ENCODE results near the gene KAT2A.
"Not testable (repeated sequence)": the region's sequence is repeated elsewhere in the genome, so short reads cannot be mapped to it uniquely, and the experiment has no call there.

Gene KAT2A

DNA sequence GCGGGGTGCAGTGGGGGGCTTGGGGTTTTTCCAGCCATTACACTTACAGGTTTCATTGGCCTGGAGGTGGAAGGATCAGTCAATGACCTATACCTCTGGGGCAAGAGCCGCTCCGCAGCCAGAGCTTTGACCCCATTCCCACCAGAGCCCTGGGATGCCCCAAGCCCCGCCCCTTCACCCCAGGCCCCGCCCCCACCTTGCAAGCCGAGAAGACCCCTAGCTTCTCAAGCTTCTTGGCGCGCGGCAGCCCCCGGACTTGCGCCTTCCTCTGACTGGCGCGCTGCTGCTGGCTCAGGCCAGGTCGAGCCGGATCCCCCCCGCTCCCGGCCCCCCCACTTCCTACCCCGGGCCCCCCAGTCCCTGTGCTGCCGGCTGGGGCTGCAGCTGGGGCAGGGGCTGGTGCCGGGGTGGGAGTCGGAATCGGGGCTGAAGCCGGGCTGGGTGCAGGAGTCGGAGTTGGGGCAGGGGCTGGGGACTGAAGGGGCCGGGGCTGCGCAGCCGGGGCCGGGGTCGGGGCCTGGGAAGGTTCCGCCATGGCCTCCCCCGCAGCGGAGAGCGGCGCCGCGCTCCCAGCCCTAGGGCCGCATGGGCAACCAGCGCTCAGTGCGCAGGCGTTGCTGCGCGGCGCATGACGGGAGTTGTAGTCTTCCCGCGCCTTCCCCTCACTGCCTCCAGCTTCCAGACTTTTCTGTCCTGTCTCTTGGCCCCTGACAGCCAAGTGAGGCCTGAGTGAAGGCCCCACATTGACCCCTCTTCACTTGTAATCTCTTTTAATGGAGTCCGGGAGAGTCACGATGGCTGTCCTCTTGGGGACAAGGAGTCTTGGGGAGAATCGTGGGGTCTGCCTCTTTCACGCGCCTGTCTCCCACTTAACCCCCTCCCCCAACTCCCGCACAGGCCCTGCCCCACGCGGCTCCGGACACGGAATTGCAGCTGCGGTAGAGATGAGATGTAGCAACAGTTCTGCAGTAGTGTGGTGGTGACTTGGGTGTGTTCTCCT is at the start of gene KAT2A:
Gene KAT2A (minus strand): TSS at position 598 of the 1,000 bp plus-strand sequence. CDS start 63 bp downstream, at position 535.
- Mint-ChIP-seq H3K4me1 (peaks cover 42% of the 10 kb centered on the region), H3K9me3 (no peaks in the 10 kb centered on the region), H3K27me3 (no peaks in the 10 kb centered on the region), H3K36me3 (peaks cover 47% of the 10 kb centered on the region), H3K27ac (no peak within 1 kb of the TSS), H3K4me3 (peak within 1 kb of the TSS; percentile 67)
- ATAC-seq: peak; percentile 90

DNA sequence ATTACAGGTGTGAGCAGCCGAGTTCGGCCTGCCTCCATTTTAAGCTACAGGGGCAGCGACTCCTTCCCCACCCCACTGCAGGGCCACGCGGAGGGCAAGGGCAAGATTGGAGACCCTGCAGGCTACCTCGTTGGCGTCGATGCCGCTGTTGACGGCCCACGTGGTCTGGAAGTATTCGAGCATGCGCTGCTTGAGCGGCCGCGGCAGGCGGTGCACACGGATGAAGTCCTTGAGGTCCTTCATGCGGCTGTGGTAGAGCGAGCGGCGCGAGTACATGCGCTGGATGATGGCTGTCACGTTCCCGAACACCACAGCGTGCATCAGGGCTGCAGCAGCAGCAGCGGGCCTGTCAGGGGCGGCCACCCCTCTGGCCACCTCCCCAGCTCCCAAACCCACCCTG is 48.2 kb upstream of the KAT2A start:
- H3K4me3 Mint-ChIP-seq: no peak overlapping the region
- H3K9me3 Mint-ChIP-seq: no peaks in the 10 kb centered on the region
- H3K27me3 Mint-ChIP-seq: no peaks in the 10 kb centered on the region
- H3K36me3 Mint-ChIP-seq: peaks cover 8% of the 10 kb centered on the region
- no peak overlapping the region for H3K27ac Mint-ChIP-seq
- H3K4me1 Mint-ChIP-seq: peaks cover 14% of the 10 kb centered on the region
- ATAC-seq: no peak

DNA sequence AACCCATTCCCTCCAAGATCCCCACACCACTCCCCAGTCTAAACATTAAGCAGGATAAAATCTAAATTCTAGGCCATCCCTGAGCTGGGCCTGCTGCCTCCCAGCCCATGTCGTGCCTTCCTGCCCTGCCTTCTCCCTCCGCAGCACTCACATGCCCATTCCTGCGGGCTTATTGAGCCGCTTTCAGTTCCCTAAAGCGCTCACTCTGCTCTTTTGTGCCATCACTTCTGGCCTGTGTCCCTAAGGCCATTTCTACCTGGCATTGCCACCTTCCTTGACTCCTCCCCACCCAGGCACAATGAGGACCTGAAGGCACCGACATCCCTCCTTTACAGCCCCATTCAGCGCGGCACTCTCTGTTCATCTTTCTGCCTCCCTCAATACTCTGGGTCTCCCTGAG is 46.6 kb upstream of the KAT2A start:
- no peaks in the 10 kb centered on the region for H3K9me3 Mint-ChIP-seq
- peaks cover 18% of the 10 kb centered on the region for H3K4me1 Mint-ChIP-seq
- no peak for ATAC-seq
- no peak overlapping the region for H3K27ac Mint-ChIP-seq
- H3K4me3 Mint-ChIP-seq: no peak overlapping the region
- H3K36me3 Mint-ChIP-seq: peaks cover 8% of the 10 kb centered on the region
- no peaks in the 10 kb centered on the region for H3K27me3 Mint-ChIP-seq

DNA sequence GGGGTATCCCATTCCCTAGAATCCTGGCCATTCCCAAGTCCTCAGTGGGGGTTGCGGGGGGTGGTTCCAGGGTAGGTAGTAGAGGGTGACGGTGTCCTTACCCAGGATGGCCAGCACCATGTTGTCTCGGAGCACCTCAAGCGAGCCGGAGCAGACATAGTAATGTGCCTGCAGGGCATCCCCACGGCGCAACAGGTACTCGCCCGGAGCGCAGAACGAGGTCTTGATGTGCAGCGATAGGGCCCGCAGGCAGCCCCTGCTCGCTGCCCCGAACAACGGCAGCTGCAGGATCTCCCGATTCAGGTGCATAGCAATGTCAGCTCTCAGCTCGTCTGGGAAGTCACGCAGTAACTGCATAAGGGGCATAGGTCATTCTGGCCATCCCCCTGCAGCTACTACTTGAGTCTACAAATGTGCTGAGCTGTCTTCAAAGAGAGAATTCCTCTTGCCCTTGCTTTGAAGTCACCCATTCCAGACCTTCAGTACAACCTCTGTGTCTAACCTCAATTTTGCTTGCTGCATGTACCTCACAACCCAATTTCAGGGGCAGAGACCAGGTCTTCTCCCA is 45.1 kb upstream of the KAT2A start:
- Mint-ChIP-seq H3K4me1 (peaks cover 28% of the 10 kb centered on the region), H3K4me3 (no peak overlapping the region), H3K9me3 (no peaks in the 10 kb centered on the region), H3K36me3 (peaks cover 8% of the 10 kb centered on the region), H3K27ac (no peak overlapping the region), H3K27me3 (no peaks in the 10 kb centered on the region)
- ATAC-seq: no peak

DNA sequence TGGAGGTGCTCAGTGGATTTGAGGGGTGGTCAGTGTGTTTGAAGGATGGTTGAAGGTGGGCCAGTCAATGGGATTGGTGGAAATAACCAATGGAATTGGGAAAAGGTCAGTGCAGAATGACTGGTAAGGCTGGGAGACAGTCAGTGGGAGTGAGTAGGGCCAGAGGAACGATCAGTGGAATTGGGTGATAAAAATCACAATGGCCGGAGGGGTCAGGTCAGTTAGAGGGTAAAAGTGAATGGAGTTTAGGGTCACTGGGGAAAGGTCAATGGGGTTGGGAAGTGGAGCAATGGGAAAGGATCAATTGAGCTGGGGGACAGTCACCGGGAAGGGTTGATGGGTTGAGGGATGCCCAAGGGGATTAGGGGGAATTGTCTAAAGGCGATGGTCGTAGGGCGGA is 44.6 kb upstream of the KAT2A start:
- no peak for ATAC-seq
- H3K27me3 Mint-ChIP-seq: no peaks in the 10 kb centered on the region
- peaks cover 32% of the 10 kb centered on the region for H3K4me1 Mint-ChIP-seq
- H3K4me3 Mint-ChIP-seq: no peak overlapping the region
- no peak overlapping the region for H3K27ac Mint-ChIP-seq
- H3K9me3 Mint-ChIP-seq: no peaks in the 10 kb centered on the region
- H3K36me3 Mint-ChIP-seq: peaks cover 5% of the 10 kb centered on the region

DNA sequence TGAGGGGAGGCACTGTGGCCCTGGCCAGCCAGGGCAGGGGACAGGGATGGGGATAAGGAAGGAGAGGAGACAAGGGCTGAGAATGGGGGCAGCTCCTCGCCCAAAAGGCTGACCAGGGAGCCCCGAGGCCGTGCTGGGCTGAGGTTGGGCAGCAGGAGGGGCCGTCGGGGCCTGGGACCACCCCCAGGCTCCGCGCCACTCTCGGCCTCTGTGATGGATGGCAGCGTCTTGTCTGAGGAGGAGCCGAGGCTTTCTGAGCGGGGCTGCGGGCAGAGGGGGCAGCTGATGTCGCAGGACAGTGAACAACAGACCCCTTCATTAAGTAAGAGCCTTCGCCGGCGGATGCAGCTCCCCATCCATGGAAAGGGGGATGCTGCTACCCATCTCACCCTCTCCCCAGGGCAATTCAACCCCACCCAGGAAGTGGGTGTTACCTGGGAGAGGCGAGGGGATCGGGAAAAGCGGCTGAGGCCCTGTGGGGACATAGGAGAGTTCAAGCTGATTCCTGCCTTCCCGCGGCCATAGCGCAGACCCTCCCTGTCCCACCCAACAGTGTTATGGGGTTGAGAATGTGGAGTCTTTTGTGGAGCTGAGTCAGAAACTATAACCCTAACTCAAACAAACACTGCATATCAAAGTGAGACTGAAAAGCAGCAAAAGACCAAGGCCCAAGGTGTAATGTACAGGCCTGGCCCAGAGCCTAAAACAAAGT is 42.7 kb upstream of the KAT2A start:
- no peak for ATAC-seq
- Mint-ChIP-seq H3K9me3 (no peaks in the 10 kb centered on the region), H3K36me3 (no peaks in the 10 kb centered on the region), H3K4me1 (peaks cover 32% of the 10 kb centered on the region), H3K27ac (no peak overlapping the region), H3K27me3 (no peaks in the 10 kb centered on the region), H3K4me3 (no peak overlapping the region)

DNA sequence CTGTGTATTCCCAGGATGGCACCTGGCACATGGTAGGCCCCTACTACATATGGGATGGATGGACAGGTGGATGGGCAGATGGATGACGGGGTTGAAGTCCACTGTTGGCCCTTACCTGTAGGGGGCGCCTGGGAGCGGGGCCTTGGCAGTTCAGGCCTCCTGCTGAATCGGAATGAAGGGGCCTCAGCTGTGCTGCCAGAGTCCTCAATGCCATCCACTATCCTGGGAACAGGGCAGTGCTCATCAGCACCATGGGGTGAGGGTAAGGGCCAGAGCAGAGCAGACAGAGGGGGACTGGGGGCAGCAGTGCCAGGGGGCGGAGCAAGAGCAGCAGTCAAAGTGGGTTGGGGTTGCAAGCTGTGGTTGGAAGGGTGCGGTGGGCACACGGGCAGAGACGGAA is 41.9 kb upstream of the KAT2A start:
- Mint-ChIP-seq H3K4me1 (peaks cover 32% of the 10 kb centered on the region), H3K9me3 (no peaks in the 10 kb centered on the region), H3K27me3 (no peaks in the 10 kb centered on the region), H3K36me3 (no peaks in the 10 kb centered on the region), H3K4me3 (no peak overlapping the region), H3K27ac (no peak overlapping the region)
- no peak for ATAC-seq

DNA sequence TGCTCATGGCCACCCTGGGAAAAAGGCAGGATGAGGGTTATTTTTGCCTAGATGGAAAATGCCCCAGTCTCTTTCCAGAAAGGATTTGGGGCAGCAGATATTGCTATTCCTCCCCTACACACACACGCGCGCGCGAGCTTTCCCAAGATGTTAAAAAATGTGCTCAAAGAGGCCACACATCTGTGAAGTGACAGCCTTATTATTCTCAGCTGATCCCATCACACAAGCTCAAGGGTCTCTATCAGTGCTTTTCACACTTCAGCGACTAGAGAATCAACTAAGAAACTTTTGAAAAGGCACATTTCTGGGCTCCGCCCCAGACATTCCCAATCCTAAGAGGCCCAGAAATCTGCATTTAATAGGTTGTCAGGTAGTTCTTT is 39.4 kb upstream of the KAT2A start:
- H3K4me3 Mint-ChIP-seq: no peak overlapping the region
- no peaks in the 10 kb centered on the region for H3K9me3 Mint-ChIP-seq
- no peak for ATAC-seq
- H3K27me3 Mint-ChIP-seq: no peaks in the 10 kb centered on the region
- peaks cover 18% of the 10 kb centered on the region for H3K4me1 Mint-ChIP-seq
- H3K36me3 Mint-ChIP-seq: no peaks in the 10 kb centered on the region
- H3K27ac Mint-ChIP-seq: no peak overlapping the region

DNA sequence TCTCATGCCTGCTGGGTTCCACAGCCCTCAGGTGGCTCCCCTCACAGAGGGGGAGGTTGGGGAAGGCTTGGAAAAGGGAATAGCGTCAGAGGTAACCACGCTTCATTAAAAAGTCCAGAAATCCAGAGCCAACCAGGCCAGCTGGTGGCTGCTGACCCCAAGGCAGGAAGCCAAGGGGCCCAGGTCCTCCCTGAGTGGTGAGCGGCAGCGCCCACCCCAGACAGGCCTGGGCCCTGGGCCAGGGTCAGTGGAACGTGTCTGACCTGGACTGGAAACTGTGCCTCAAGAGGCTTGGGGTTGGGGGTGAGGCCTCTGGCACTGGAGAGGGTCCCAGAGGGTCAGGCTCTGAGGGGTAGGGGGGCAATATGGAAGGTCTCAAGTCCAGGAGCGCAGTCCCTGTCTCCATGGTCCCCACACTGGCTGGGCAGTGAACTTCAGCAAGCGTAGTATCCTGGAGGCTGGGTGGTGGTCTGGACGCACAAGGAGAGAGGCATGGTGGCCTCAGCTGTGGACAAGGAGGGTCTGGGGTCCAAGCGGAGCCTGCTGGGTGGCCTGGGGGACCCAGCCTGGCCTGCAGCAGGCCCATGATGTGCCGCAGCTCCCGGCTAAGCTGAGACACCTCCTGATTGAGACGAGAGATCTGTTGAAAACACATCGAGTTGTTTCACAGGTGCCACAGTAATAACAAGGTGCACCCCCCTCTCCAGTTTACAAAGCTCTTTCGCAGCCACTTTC is 38.8 kb upstream of the KAT2A start:
- Mint-ChIP-seq H3K36me3 (no peaks in the 10 kb centered on the region), H3K4me3 (no peak overlapping the region), H3K27me3 (no peaks in the 10 kb centered on the region), H3K27ac (no peak overlapping the region), H3K4me1 (peaks cover 18% of the 10 kb centered on the region), H3K9me3 (no peaks in the 10 kb centered on the region)
- no peak for ATAC-seq

DNA sequence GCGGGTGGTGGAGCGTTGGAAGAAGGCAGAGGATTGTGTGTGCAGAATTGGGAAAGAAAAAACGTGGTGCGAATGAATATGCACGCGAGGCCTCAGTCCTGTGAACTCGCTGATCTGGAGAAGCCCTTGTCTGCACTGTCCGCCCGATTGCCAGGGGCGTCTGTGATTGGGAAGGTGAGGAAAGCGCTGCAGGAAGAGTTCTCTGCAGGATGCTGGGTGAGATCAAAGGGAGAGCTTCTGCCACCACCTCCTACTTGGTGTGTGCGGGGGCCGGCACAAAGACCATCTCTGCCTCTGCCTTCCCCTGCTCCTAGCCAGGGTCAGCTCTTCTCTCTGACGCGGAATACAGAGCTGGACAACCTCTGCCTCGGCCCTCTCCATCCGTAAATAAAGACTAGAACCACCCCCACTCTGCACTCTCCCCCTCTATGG is 34.5 kb upstream of the KAT2A start:
- no peak for ATAC-seq
- H3K4me1 Mint-ChIP-seq: peaks cover 29% of the 10 kb centered on the region
- H3K36me3 Mint-ChIP-seq: peaks cover 6% of the 10 kb centered on the region
- no peaks in the 10 kb centered on the region for H3K9me3 Mint-ChIP-seq
- peak overlapping the region; percentile 85 for H3K4me3 Mint-ChIP-seq
- H3K27me3 Mint-ChIP-seq: no peaks in the 10 kb centered on the region
- peak overlapping the region; percentile 89 for H3K27ac Mint-ChIP-seq

DNA sequence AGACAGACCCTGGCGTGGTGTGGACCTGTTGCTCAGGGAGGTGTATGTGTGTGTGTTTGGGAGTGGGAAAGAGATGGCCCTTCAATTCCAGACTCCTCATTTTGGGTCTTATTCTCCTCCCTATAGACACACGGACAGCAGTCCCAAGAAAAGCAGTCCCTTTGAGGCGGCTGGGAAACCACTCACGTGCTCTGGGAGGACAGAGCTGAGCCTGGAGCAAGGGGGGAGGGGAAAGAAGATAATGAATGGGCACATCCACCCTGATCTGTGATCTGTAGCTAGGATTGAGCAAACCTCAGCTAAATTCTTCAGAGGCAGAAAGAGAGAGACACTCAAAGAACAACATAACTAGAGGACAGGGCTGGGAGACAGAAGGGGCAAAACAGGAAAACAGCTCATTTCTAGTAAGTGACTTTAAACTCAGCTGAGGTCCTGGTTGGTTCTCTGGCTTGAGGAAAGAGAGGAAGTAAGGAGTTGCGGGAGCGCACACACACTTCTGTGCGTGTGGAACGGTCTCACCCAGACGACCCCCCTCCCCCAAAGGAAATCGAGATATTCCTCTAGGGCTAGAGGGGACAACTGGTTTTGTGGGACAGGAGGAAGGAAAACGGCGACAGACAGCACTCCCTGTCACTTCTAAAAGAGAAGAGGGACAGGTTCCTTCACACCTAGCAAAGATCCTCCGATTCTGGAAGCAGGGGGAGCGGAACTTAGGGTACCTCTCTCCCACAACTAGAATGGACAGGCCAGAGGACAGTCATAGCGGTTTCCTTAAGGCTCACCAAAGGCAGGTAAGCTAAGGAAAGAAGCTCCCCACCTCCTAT is 33.0 kb upstream of the KAT2A start:
- Mint-ChIP-seq H3K4me3 (peak overlapping the region; percentile 85), H3K4me1 (peaks cover 29% of the 10 kb centered on the region)

DNA sequence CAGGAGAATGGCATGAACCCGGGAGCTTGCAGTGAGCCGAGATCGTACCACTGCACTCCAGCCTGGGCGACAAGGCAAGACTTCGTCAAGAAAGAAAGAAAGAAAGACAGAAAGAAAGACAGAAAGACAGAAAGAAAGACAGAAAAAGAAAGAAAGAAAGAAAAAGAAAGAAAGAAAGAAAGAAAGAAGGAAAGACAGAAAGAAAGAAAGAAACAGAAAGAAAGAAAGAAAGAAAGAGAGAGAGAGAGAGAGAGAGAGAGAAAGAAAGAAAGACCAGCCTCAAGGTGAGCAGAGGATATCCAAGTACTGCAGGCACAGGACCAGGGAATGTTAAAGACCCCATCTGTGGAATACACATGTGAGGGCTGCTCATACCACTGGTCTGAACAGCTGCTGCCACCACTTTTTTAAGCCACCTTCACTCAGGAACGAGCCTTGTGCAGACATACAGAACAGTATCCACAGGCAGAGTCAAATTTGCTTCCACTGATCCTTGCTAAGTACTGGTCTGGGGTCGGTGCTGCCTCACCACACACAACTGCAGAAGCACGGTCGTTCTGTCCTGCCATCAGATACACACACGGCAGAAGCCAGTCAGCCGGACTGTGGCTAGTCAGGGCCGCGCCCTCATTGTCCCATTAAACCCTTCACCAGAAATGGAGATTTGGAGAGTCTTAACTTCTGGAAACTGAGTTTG is 25.9 kb upstream of the KAT2A start:
- no peak for ATAC-seq
- peaks cover 36% of the 10 kb centered on the region for H3K36me3 Mint-ChIP-seq

More for the DNA sequence above, 33.0 kb upstream of the KAT2A start:
- Mint-ChIP-seq H3K9me3 (no peaks in the 10 kb centered on the region), H3K27ac (peak overlapping the region; percentile 89), H3K27me3 (no peaks in the 10 kb centered on the region), H3K36me3 (peaks cover 6% of the 10 kb centered on the region)
- ATAC-seq: no peak

DNA sequence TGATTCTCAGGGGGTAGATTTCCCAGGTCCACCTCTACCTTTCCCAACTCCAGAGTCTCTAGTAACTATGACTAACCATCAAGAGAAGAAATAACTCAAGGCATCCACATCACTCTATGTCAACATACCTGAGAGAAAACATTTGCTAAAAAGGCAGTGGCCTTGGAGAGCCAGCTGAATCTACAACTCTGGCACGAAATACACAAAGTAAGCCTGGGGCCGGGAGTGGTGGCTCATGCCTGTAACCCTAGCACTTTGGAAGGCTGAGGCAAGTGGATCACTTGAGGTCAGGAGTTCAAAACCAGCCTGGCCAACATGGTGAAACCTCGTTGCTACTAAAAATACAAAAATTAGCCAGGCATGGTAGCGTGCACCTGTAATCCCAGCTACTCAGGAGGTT is 22.0 kb upstream of the KAT2A start:
- Mint-ChIP-seq H3K36me3 (peaks cover 31% of the 10 kb centered on the region), H3K4me1 (peaks cover 51% of the 10 kb centered on the region)
- not testable (repeated sequence) for H3K27me3 Mint-ChIP-seq, H3K27ac Mint-ChIP-seq, H3K4me3 Mint-ChIP-seq, H3K9me3 Mint-ChIP-seq, ATAC-seq

More for the DNA sequence above, 25.9 kb upstream of the KAT2A start:
- Mint-ChIP-seq H3K4me1 (peaks cover 43% of the 10 kb centered on the region), H3K27ac (peak overlapping the region; percentile 58), H3K9me3 (no peaks in the 10 kb centered on the region), H3K27me3 (no peaks in the 10 kb centered on the region), H3K4me3 (no peak overlapping the region)
